A673 (cell line): ENCODE measurements around the gene LIN54.

Experiments
- EZH2 ChIP-seq: fragments of 200-600 bp; sonication (generic); IDR thresholded peaks from 2 replicates; pipeline ENCODE4 v1.6.1; 2017; ENCODE audit warnings: borderline replicate concordance, low read depth, mild to moderate bottlenecking, mixed read lengths, antibody characterized with exemption, low read length; ENCODE audit not compliant: poor library complexity, severe bottlenecking
- TF ChIP-seq, protein P1 (sequence below): fragments of 300-800, 200-600 bp; sonication (generic); conservative IDR thresholded peaks from 2 replicates; pipeline ENCODE4 v1.5.1; 2017; ENCODE audit warnings: low read depth, mild to moderate bottlenecking, antibody characterized with exemption, low read length, moderate library complexity, mixed read lengths

GRCh38 chr4:83019794-83020494 is 9.3 kb upstream of the LIN54 start:
- TF ChIP-seq, protein P1, sequence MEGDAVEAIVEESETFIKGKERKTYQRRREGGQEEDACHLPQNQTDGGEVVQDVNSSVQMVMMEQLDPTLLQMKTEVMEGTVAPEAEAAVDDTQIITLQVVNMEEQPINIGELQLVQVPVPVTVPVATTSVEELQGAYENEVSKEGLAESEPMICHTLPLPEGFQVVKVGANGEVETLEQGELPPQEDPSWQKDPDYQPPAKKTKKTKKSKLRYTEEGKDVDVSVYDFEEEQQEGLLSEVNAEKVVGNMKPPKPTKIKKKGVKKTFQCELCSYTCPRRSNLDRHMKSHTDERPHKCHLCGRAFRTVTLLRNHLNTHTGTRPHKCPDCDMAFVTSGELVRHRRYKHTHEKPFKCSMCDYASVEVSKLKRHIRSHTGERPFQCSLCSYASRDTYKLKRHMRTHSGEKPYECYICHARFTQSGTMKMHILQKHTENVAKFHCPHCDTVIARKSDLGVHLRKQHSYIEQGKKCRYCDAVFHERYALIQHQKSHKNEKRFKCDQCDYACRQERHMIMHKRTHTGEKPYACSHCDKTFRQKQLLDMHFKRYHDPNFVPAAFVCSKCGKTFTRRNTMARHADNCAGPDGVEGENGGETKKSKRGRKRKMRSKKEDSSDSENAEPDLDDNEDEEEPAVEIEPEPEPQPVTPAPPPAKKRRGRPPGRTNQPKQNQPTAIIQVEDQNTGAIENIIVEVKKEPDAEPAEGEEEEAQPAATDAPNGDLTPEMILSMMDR: no peak
- no peak for TF ChIP-seq EZH2
